ENCODE measurements around the gene CYSTM1.
"Not testable (repeated sequence)": the region's sequence is repeated elsewhere in the genome, so short reads cannot be mapped to it uniquely, and the experiment has no call there.

The CYSTM1 gene

GRCh38 chr5:140181002-140181483 lies 6.1 kb downstream of the CYSTM1 start:
- no peak for DNase-seq

GRCh38 chr5:140181525-140181924 lies 6.5 kb downstream of the CYSTM1 start:
- no peak for DNase-seq

- DNase-seq = peak; percentile 29
These were observed 7.2 kb downstream of the CYSTM1 start for GRCh38 chr5:140182075-140182711.

- no peak for DNase-seq
These were observed 7.9 kb downstream of the CYSTM1 start for GRCh38 chr5:140182803-140183367.

GRCh38 chr5:140185409-140185808 lies 10.4 kb downstream of the CYSTM1 start:
- DNase-seq = no peak

GRCh38 chr5:140186267-140186671 lies 11.3 kb downstream of the CYSTM1 start:
- no peak for DNase-seq

GRCh38 chr5:140189253-140189652 lies 14.3 kb downstream of the CYSTM1 start:
- no peak for DNase-seq

GRCh38 chr5:140189977-140190871 lies 15.2 kb downstream of the CYSTM1 start:
- peak; percentile 79 for DNase-seq

- no peak for DNase-seq
These were observed 15.9 kb downstream of the CYSTM1 start for GRCh38 chr5:140190872-140191218.

GRCh38 chr5:140192715-140193430 lies 17.9 kb downstream of the CYSTM1 start:
- DNase-seq = no peak

GRCh38 chr5:140194662-140195061 lies 19.7 kb downstream of the CYSTM1 start:
- no peak for DNase-seq

- no peak for DNase-seq
These were observed 21.3 kb downstream of the CYSTM1 start for GRCh38 chr5:140196115-140196814.

- no peak for DNase-seq
These were observed 22.0 kb downstream of the CYSTM1 start for GRCh38 chr5:140197023-140197422.

GRCh38 chr5:140198915-140199314 lies 23.9 kb downstream of the CYSTM1 start:
- not testable (repeated sequence) for DNase-seq

- DNase-seq = peak; percentile 79
These were observed 27.1 kb downstream of the CYSTM1 start for GRCh38 chr5:140202078-140202477.

GRCh38 chr5:140202610-140203009 lies 27.6 kb downstream of the CYSTM1 start:
- no peak for DNase-seq

- DNase-seq = peak; percentile 20
These were observed 30.2 kb downstream of the CYSTM1 start for GRCh38 chr5:140205216-140205615.

GRCh38 chr5:140205952-140206351 lies 31.0 kb downstream of the CYSTM1 start:
- DNase-seq = no peak

GRCh38 chr5:140207250-140207964 lies 32.4 kb downstream of the CYSTM1 start:
- no peak for DNase-seq

- DNase-seq = no peak
These were observed 33.1 kb downstream of the CYSTM1 start for GRCh38 chr5:140208065-140208464.

GRCh38 chr5:140213370-140213983 lies 38.5 kb downstream of the CYSTM1 start:
- DNase-seq = no peak

Measured in NCI-H226 (cell line).